ENCODE measurements around the gene KIF1C. TPM values are rescaled to one million over a fixed set of nuclear protein-coding genes. Genes with fewer than 3 reads are reported as not detected.

KIF1C gene
- total RNA-seq, 2 experiments from 2014 or later: 20.6 to 53.7 TPM

DNA sequence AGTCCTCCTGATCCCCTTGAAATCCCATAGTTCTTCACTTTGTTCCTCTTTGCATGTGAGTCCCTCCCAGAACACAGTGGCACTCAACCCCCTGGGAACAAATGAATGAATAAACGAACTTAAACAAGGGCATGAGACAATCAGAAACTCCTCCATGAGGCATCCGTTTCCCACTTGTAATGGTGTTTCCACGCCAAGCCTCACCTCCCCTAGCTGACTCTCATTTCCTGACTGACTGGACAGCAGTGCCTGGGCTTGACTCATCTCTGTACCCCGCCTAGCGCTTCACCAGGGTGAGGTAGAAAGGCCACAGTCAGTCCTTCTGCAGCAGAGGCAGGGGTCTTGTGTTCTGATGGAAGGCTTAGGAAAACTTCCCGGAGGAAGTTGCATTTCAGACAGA is 14.2 kb downstream of the KIF1C start:
- H3K4me2 ChIP-seq (ENCODE audit: low read length): no peak overlapping the region
- peaks cover 10% of the 10 kb centered on the region for H3K4me1 ChIP-seq (ENCODE audit: insufficient read depth, low read length, poor library complexity, severe bottlenecking)
- no peak overlapping the region for H2AFZ ChIP-seq (ENCODE audit: low read length)
- H3K27ac ChIP-seq (ENCODE audit: low read depth, low read length, poor library complexity, severe bottlenecking): no peak overlapping the region
- no TSS peak for BruUV-seq (replicated peaks)
- intact Hi-C loops (cut with micrococcal nuclease; ENCODE audit: unreplicated experiment): no loop called here
- CTCF ChIA-PET (ENCODE audit: unreplicated experiment): no interaction called here
- H3K36me3 ChIP-seq (ENCODE audit: insufficient read depth, low read length): peaks cover 42% of the 10 kb centered on the region
- no peak overlapping the region for H3K4me3 ChIP-seq (ENCODE audit: low read depth, low read length, poor library complexity, severe bottlenecking)
- H3K9me3 ChIP-seq (ENCODE audit: low read length): no peaks in the 10 kb centered on the region
- no peak for DNase-seq (ENCODE audit: low spot score)
- H4K20me1 ChIP-seq (ENCODE audit: insufficient read depth, low read length): no peaks in the 10 kb centered on the region
- POLR2A ChIA-PET: no interaction called here
- no peaks in the 10 kb centered on the region for H3K79me2 ChIP-seq (ENCODE audit: insufficient read depth, low read depth, low read length)
- H3K9me2 ChIP-seq (ENCODE audit: insufficient read depth, low read length): no peaks in the 10 kb centered on the region
- TF ChIP-seq, protein P1, sequence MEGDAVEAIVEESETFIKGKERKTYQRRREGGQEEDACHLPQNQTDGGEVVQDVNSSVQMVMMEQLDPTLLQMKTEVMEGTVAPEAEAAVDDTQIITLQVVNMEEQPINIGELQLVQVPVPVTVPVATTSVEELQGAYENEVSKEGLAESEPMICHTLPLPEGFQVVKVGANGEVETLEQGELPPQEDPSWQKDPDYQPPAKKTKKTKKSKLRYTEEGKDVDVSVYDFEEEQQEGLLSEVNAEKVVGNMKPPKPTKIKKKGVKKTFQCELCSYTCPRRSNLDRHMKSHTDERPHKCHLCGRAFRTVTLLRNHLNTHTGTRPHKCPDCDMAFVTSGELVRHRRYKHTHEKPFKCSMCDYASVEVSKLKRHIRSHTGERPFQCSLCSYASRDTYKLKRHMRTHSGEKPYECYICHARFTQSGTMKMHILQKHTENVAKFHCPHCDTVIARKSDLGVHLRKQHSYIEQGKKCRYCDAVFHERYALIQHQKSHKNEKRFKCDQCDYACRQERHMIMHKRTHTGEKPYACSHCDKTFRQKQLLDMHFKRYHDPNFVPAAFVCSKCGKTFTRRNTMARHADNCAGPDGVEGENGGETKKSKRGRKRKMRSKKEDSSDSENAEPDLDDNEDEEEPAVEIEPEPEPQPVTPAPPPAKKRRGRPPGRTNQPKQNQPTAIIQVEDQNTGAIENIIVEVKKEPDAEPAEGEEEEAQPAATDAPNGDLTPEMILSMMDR (conservative IDR thresholded peaks at IDR 0.05; ENCODE audit: low read length): no peak
- TF ChIP-seq EZH2phosphoT487 (IDR thresholded peaks at IDR 0.05; ENCODE audit: borderline replicate concordance, low read depth, low read length): no peak

GRCh38 chr17:5014357-5014756 is 16.6 kb downstream of the KIF1C start:
- intact Hi-C loops (cut with micrococcal nuclease; ENCODE audit: unreplicated experiment): no loop called here
- Histone ChIP-seq H3K9me3 (ENCODE audit: low read length) (no peaks in the 10 kb centered on the region), H2AFZ (ENCODE audit: low read length) (no peak overlapping the region), H3K4me3 (ENCODE audit: low read depth, low read length, poor library complexity, severe bottlenecking) (no peak overlapping the region), H3K79me2 (ENCODE audit: insufficient read depth, low read depth, low read length) (no peaks in the 10 kb centered on the region), H3K4me2 (ENCODE audit: low read length) (no peak overlapping the region), H3K36me3 (ENCODE audit: insufficient read depth, low read length) (peaks cover 32% of the 10 kb centered on the region), H3K4me1 (ENCODE audit: insufficient read depth, low read length, poor library complexity, severe bottlenecking) (peaks cover 28% of the 10 kb centered on the region), H3K27ac (ENCODE audit: low read depth, low read length, poor library complexity, severe bottlenecking) (no peak overlapping the region), H4K20me1 (ENCODE audit: insufficient read depth, low read length) (no peaks in the 10 kb centered on the region), H3K9me2 (ENCODE audit: insufficient read depth, low read length) (no peaks in the 10 kb centered on the region)
- no peak for DNase-seq (ENCODE audit: low spot score)
- CTCF ChIA-PET (ENCODE audit: unreplicated experiment): no interaction called here
- POLR2A ChIA-PET: no interaction called here
- no TSS peak for BruUV-seq (replicated peaks)
- no peak for TF ChIP-seq EZH2phosphoT487 (IDR thresholded peaks at IDR 0.05; ENCODE audit: borderline replicate concordance, low read depth, low read length)
- TF ChIP-seq, protein P1 (conservative IDR thresholded peaks at IDR 0.05; ENCODE audit: low read length): no peak

- Histone ChIP-seq H3K36me3 (ENCODE audit: insufficient read depth, low read length) (peaks cover 53% of the 10 kb centered on the region), H3K79me2 (ENCODE audit: insufficient read depth, low read depth, low read length) (no peaks in the 10 kb centered on the region), H3K4me2 (ENCODE audit: low read length) (no peak overlapping the region), H2AFZ (ENCODE audit: low read length) (no peak overlapping the region), H3K9me3 (ENCODE audit: low read length) (no peaks in the 10 kb centered on the region), H3K27ac (ENCODE audit: low read depth, low read length, poor library complexity, severe bottlenecking) (no peak overlapping the region), H3K4me3 (ENCODE audit: low read depth, low read length, poor library complexity, severe bottlenecking) (no peak overlapping the region), H3K9me2 (ENCODE audit: insufficient read depth, low read length) (no peaks in the 10 kb centered on the region), H3K4me1 (ENCODE audit: insufficient read depth, low read length, poor library complexity, severe bottlenecking) (peaks cover 34% of the 10 kb centered on the region), H4K20me1 (ENCODE audit: insufficient read depth, low read length) (no peaks in the 10 kb centered on the region)
- POLR2A ChIA-PET: no interaction called here
- no TSS peak for BruUV-seq (replicated peaks)
- peak; percentile 76 for DNase-seq (ENCODE audit: low spot score)
- intact Hi-C loops (cut with micrococcal nuclease; ENCODE audit: unreplicated experiment): loop anchor here (1.0 to 5.0 kb wide), 4 partner anchors 33 to 111 kb away; partner anchors contain the start of genes CAMTA2 and SPAG7
- CTCF ChIA-PET (ENCODE audit: unreplicated experiment): no interaction called here
- TF ChIP-seq, protein P1 (conservative IDR thresholded peaks at IDR 0.05; ENCODE audit: low read length): peak; percentile 85
- TF ChIP-seq EZH2phosphoT487 (IDR thresholded peaks at IDR 0.05; ENCODE audit: borderline replicate concordance, low read depth, low read length): no peak
Observed at GRCh38 chr17:5019475-5019956, 21.8 kb downstream of the KIF1C start.

All from OCI-LY7 (cell line).